ENCODE measurements around the gene DPH6.

DNA sequence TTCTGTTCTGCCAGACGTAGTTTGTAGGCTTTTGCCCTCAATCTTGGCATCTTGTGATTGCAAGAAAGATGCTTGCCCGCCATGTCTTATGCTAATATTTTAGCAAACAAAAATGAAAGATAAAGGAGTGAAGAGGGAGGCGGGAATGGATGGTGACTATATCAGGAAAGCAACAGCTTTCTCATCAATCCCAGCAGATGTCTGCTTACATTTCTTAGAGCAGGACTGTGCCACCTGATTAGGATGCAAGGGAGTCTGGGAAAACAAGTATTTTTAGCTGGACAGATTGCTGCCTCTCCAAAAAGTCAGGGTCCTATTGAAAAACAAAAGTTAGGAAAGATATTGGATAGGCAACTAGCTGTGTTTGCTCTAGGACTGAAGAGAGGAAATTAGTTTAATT is 34.6 kb upstream of the DPH6 start:
- TF ChIP-seq, protein P1, sequence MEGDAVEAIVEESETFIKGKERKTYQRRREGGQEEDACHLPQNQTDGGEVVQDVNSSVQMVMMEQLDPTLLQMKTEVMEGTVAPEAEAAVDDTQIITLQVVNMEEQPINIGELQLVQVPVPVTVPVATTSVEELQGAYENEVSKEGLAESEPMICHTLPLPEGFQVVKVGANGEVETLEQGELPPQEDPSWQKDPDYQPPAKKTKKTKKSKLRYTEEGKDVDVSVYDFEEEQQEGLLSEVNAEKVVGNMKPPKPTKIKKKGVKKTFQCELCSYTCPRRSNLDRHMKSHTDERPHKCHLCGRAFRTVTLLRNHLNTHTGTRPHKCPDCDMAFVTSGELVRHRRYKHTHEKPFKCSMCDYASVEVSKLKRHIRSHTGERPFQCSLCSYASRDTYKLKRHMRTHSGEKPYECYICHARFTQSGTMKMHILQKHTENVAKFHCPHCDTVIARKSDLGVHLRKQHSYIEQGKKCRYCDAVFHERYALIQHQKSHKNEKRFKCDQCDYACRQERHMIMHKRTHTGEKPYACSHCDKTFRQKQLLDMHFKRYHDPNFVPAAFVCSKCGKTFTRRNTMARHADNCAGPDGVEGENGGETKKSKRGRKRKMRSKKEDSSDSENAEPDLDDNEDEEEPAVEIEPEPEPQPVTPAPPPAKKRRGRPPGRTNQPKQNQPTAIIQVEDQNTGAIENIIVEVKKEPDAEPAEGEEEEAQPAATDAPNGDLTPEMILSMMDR (IDR thresholded peaks at IDR 0.05): no peak
- no peak for TF ChIP-seq POLR2A (IDR thresholded peaks at IDR 0.05)
